ENCODE data around the gene RRP36.
"Not testable (repeated sequence)": the region's sequence is repeated elsewhere in the genome, so short reads cannot be mapped to it uniquely, and the experiment has no call there.

RRP36 gene

DNA sequence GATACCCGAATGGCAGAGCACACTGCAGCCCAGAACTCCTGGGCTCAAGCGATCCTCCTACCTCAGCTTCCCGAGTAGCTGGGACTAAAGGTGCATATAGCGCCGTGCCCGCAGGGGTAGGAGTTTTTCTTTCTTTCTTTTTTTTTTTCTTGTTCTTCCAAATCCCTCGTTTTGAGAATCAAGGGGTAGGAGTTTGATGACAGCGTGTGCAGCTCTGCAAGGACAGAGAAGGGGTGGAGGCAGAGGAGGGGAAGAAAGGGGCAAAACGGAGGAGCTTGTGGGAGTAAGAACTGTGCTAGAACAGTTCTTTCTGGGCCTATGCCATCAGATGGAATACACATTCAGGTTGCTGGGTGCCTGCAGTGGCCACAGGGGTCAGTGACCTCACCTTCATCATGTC is 15.3 kb downstream of the RRP36 start:
- H3K4me3 Mint-ChIP-seq: no peak overlapping the region
- intact Hi-C loops (cut with micrococcal nuclease): no loop called here
- H3K27ac Mint-ChIP-seq: no peak overlapping the region
- H3K27me3 Mint-ChIP-seq: no peaks in the 10 kb centered on the region
- no peaks in the 10 kb centered on the region for H3K9me3 Mint-ChIP-seq
- H3K4me1 Mint-ChIP-seq (ENCODE audit: low read depth): peaks cover 6% of the 10 kb centered on the region
- peaks cover 94% of the 10 kb centered on the region for H3K36me3 Mint-ChIP-seq (ENCODE audit: low read depth)

DNA sequence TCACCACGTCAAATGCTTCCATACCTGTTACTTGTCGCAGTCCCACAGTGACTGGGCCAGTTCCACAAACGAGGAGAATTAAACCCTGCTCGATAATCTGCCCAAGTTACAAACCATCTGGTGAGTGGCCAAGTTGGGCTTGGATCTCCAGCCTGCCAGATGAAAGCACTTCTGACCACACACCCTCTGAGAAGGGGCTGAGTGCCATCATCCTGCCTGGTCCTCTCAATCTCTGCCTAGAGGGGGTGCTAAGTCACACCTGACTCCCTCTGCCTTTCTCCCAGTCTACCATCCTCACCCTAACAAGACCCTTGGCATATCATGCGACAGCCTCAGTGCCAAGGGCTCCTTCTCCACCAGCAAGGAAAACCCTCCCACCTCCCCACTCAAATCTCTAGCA is 15.8 kb downstream of the RRP36 start:
- Mint-ChIP-seq H3K36me3 (ENCODE audit: low read depth) (peaks cover 94% of the 10 kb centered on the region), H3K4me3 (no peak overlapping the region), H3K27me3 (no peaks in the 10 kb centered on the region), H3K27ac (no peak overlapping the region), H3K4me1 (ENCODE audit: low read depth) (peaks cover 6% of the 10 kb centered on the region), H3K9me3 (no peaks in the 10 kb centered on the region)
- intact Hi-C loops (cut with micrococcal nuclease): no loop called here

DNA sequence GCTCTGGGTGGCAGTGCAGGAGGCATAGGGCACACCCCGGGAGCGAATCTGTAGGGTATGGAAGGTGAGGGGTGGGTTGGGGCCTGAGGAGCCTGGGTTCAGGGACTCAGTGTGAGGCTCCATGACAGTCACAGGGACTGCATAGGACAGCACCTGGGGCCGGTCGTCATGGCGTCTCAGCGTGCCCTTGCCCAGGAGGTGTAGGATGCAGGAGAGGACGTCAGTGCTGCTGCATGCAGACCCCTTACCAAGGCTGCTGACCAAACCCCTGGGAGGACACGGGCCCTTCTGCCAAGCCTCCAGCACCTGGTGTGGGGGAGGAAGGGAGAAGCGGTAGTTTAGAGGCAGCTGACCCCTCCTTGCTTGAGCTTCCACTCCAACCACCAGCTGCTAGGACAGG is 16.3 kb downstream of the RRP36 start:
- Mint-ChIP-seq H3K4me3 (no peak overlapping the region), H3K9me3 (no peaks in the 10 kb centered on the region), H3K27ac (no peak overlapping the region), H3K36me3 (ENCODE audit: low read depth) (peaks cover 94% of the 10 kb centered on the region), H3K27me3 (no peaks in the 10 kb centered on the region), H3K4me1 (ENCODE audit: low read depth) (peaks cover 6% of the 10 kb centered on the region)
- intact Hi-C loops (cut with micrococcal nuclease): no loop called here

DNA sequence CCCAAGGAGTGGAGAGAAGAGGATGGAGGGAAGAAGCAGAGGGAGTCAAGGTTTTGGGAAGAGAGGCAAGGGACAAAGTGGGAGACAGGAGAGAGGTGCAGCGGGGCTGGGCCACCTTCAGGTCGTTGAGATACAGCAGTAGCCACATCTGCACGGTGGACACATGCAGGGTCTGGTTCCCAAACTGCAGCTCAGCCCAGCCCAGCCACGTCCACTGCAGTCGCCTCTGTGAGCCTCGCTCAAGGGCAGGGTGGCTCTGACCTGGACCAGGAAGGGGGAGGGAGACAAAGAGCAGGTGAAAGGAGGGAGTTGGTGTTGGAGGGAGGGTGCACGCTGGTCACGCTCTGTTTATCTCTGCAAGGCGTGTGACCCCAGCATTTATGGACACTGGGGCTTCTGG is 17.3 kb downstream of the RRP36 start:
- Mint-ChIP-seq H3K9me3 (no peaks in the 10 kb centered on the region), H3K4me3 (no peak overlapping the region), H3K27me3 (no peaks in the 10 kb centered on the region), H3K36me3 (ENCODE audit: low read depth) (peaks cover 94% of the 10 kb centered on the region), H3K4me1 (ENCODE audit: low read depth) (no peaks in the 10 kb centered on the region), H3K27ac (no peak overlapping the region)
- intact Hi-C loops (cut with micrococcal nuclease): no loop called here

DNA sequence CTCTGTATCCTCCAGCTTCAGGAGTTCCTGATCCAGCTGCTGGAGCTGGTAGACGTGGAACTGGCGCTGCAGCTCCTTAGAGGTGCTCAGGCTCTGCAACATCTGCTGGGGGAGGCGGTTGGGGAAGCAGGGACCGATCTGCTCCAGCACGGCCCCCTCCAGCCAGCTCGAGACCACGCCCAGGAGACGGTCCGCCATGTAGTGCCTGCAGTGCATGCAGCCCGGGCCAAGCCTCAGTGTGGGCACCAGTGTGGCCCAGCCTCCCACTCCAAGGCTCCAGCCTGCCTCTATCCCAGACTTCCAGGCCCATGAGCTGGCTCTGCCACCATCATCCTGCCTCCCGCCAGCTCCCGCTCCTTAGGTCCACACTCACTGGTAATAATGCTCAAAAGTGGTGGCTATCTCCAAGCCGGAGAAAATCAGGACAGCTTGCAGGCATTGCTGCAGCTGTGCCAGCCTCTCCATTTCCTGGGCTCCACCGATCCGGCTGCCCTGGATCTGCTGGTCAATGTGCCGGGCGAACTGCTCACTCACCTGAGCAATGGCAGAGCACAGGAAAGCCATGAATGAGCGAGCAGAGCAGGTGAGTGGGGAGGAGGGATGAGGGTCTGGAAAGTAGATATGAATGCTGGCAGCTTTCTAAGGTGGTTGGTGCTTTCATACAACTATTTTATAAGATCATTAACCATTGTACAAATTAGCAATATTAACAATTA is 19.3 kb downstream of the RRP36 start:
- no peak overlapping the region for H3K4me3 Mint-ChIP-seq
- intact Hi-C loops (cut with micrococcal nuclease): no loop called here
- no peaks in the 10 kb centered on the region for H3K9me3 Mint-ChIP-seq
- no peaks in the 10 kb centered on the region for H3K27me3 Mint-ChIP-seq
- H3K36me3 Mint-ChIP-seq (ENCODE audit: low read depth): peaks cover 93% of the 10 kb centered on the region
- H3K27ac Mint-ChIP-seq: no peak overlapping the region
- no peaks in the 10 kb centered on the region for H3K4me1 Mint-ChIP-seq (ENCODE audit: low read depth)

DNA sequence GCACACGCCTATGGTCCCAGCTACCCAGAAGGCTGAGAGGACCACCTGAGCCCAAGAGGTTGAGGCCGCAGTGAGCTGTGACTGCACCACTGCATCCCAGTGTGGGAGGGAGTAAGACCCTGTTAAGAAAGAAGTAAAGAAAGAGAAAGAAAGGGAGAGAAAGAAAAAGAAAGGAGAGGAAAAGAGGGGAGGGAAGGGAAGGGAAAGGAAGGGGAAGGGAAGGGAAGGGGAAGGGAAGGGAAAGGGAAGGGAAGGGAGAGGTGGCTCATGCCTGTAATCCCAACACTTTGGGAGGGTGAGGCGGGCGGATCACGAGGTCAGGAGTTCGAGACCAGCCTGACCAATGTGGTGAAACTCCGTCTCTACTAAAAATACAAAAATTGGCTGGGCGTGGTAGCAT is 20.1 kb downstream of the RRP36 start:
- H3K9me3 Mint-ChIP-seq; H3K27ac Mint-ChIP-seq; H3K27me3 Mint-ChIP-seq; H3K4me3 Mint-ChIP-seq; intact Hi-C loops (cut with micrococcal nuclease); H3K4me1 Mint-ChIP-seq (ENCODE audit: low read depth): not testable (repeated sequence)
- peaks cover 95% of the 10 kb centered on the region for H3K36me3 Mint-ChIP-seq (ENCODE audit: low read depth)

DNA sequence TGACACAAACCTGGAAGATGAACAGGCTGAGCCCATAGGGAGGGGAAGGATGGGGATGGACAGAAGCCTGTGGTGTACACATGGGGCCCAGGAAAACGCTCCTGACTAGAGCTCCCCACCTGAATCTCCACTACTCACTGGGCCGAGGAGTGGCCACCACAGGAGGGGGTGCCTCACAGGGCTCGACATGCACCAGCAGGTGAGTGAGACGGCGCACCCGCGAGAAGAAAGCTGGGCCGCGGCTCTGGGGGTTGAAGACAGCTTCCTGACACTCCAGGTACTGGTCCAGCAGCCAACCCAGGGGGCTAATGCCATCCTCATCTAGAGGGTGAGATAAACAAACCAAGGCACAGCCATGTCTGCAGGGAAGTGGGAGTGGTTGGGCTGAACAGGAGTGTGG is 21.9 kb downstream of the RRP36 start:
- peaks cover 93% of the 10 kb centered on the region for H3K36me3 Mint-ChIP-seq (ENCODE audit: low read depth)
- no peaks in the 10 kb centered on the region for H3K9me3 Mint-ChIP-seq
- no peaks in the 10 kb centered on the region for H3K27me3 Mint-ChIP-seq
- intact Hi-C loops (cut with micrococcal nuclease): no loop called here
- no peaks in the 10 kb centered on the region for H3K4me1 Mint-ChIP-seq (ENCODE audit: low read depth)
- H3K4me3 Mint-ChIP-seq: no peak overlapping the region
- no peak overlapping the region for H3K27ac Mint-ChIP-seq

DNA sequence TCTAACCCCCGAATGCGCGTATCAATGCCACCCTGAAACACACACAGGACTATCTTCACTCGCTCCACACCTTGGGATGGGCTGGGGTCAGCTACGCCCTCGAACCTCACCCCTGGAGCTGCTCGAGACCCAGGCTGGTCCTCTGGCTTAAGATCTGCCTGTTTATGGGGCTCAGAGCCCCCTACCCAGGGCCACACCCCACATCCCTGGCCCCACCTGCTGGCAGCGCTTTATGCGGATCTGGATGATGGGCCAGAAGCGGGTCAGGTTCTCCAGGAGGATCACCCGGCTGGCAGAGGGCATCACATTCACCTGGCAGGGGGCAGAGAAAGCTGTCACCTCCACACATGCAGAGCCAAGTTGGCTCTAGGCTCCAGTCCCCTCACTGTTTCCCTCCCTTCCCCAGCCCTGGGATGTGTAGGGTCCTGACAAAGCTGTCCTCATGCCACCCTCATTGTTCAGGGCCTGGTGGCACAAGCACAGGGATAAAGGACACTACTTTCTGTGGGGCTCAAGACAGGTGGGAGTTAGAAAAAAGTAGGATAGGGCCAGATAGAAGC is 24.0 kb downstream of the RRP36 start:
- peaks cover 92% of the 10 kb centered on the region for H3K36me3 Mint-ChIP-seq (ENCODE audit: low read depth)

DNA sequence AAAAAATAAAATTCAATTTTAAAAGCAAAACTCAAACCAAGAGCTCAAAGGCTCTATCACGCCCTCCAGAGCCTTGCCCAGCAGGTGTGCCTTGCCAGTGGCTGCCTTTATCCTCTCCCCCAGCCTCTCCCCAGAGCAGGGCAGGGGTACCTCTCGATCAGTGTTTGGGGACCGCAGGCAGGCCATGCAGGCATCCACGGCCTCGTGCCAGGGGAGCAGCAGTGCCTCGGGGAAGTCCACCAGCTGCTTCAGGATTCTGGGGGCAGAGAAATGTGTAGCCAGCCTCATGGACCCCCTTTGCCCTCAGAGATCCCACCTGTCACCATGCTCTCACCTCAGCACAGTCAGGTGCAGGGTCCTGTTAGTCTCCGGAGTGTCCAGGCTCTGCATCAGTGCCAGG is 26.6 kb downstream of the RRP36 start:
- no peaks in the 10 kb centered on the region for H3K9me3 Mint-ChIP-seq
- H3K27me3 Mint-ChIP-seq: no peaks in the 10 kb centered on the region
- peaks cover 24% of the 10 kb centered on the region for H3K4me1 Mint-ChIP-seq (ENCODE audit: low read depth)
- no peak overlapping the region for H3K27ac Mint-ChIP-seq
- H3K36me3 Mint-ChIP-seq (ENCODE audit: low read depth): peaks cover 81% of the 10 kb centered on the region
- intact Hi-C loops (cut with micrococcal nuclease): no loop called here
- H3K4me3 Mint-ChIP-seq: no peak overlapping the region

More for the DNA sequence above, 24.0 kb downstream of the RRP36 start:
- no peak overlapping the region for H3K27ac Mint-ChIP-seq
- H3K4me3 Mint-ChIP-seq: no peak overlapping the region
- H3K9me3 Mint-ChIP-seq: no peaks in the 10 kb centered on the region
- no peaks in the 10 kb centered on the region for H3K27me3 Mint-ChIP-seq
- intact Hi-C loops (cut with micrococcal nuclease): no loop called here
- H3K4me1 Mint-ChIP-seq (ENCODE audit: low read depth): peaks cover 1% of the 10 kb centered on the region

DNA sequence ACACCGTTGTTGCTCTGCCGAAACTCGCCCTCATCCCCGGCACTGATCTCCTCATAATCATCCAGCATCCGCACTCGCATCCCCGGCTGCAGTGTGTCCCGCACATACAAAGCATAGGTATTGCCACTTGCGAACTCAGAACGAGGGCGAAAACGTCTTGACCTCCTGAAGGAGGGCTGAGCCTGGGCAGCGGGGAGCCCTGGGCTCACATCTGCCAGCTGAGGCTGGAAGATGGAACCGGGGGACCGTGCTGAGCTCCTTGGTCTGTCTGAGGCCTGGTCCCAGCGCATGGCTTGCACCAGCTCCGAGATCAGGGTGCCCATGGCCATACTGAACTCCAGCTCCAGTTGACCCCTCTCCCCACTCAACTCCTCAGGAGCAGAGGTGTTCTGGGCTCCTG is 29.6 kb downstream of the RRP36 start:
- Mint-ChIP-seq H3K27ac (peak overlapping the region; percentile 5), H3K9me3 (no peaks in the 10 kb centered on the region), H3K36me3 (ENCODE audit: low read depth) (peaks cover 75% of the 10 kb centered on the region), H3K4me3 (no peak overlapping the region), H3K4me1 (ENCODE audit: low read depth) (peaks cover 37% of the 10 kb centered on the region), H3K27me3 (no peaks in the 10 kb centered on the region)
- intact Hi-C loops (cut with micrococcal nuclease): loop anchor here (10.0 kb wide), 1 partner anchor 66 kb away; the partner anchor contains the start of gene PPP2R5D

DNA sequence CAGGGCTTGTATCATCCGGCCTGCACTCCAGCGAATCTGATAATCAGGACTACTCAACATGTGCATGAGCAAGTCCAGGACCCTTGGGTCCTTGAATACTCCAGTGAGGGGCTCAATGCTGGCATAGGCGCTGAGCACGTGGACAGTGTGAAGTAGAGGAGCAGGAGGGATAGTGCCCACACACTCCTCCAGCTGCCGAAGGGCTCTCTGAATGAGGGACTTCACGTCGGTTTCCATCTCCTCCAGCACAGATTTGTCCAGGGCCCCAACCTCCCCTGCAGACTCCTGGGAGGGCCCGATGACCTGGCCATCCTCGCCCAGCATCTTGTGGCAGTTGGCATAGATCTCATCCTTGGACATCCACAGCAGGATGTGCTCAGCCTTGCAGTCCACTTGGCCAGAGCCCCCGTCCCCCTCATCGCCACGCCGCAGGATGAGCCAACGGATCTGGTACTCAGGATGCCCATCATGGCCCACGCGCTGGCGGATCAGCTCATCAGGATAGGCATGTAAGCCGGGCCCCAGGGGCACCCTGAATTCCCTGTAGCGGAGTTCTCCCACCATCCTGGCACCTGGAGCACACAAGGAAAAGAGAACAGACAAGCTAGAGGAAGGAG is 30.9 kb downstream of the RRP36 start:
- Mint-ChIP-seq H3K4me3 (peak overlapping the region; percentile 94), H3K27me3 (no peaks in the 10 kb centered on the region), H3K36me3 (ENCODE audit: low read depth) (peaks cover 75% of the 10 kb centered on the region), H3K27ac (peak overlapping the region; percentile 95), H3K4me1 (ENCODE audit: low read depth) (peaks cover 37% of the 10 kb centered on the region), H3K9me3 (no peaks in the 10 kb centered on the region)
- intact Hi-C loops (cut with micrococcal nuclease): loop anchor here (10.0 kb wide), 1 partner anchor 68 kb away; the partner anchor contains the start of gene PPP2R5D

DNA sequence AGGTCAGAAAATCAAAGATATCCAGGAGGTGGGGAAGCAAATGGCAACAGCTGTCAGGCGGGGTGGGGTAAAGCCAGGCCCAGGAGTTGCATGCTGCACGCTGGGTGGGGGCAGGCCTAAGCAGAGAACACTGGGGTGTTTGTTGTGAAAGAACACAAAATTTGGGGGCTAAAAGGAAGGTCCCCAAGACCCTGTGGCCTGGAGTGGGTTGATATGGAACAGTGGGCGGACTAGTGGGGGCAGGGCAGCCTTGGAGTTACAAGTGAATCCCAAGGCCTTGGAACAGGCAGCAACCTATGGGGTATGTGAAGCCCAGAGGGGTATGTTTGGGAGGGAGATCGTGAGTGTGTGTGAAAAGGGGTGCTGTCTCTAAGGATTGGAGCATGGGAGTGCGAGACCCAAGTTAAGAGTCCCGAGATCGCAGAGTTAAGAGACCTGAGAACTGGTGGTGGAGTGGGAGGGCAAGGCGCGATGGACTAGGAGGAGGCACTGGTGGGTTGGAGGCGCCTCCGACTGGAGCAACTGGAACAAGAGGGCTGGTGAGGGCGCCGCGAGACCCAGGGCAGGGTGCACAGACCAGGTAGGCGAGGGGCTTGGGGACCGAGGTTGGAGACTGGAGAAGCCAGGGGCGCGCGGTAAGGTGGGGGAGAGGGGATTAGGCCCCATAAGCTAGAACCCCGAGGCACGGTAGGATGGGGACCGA is 31.6 kb downstream of the RRP36 start:
- Mint-ChIP-seq H3K4me1 (ENCODE audit: low read depth) (peaks cover 39% of the 10 kb centered on the region), H3K36me3 (ENCODE audit: low read depth) (peaks cover 76% of the 10 kb centered on the region), H3K27ac (peak overlapping the region; percentile 95), H3K4me3 (peak overlapping the region; percentile 94), H3K9me3 (no peaks in the 10 kb centered on the region), H3K27me3 (no peaks in the 10 kb centered on the region)
- intact Hi-C loops (cut with micrococcal nuclease): loop anchor here (10.0 kb wide), 1 partner anchor 68 kb away; the partner anchor contains the start of gene PPP2R5D

DNA sequence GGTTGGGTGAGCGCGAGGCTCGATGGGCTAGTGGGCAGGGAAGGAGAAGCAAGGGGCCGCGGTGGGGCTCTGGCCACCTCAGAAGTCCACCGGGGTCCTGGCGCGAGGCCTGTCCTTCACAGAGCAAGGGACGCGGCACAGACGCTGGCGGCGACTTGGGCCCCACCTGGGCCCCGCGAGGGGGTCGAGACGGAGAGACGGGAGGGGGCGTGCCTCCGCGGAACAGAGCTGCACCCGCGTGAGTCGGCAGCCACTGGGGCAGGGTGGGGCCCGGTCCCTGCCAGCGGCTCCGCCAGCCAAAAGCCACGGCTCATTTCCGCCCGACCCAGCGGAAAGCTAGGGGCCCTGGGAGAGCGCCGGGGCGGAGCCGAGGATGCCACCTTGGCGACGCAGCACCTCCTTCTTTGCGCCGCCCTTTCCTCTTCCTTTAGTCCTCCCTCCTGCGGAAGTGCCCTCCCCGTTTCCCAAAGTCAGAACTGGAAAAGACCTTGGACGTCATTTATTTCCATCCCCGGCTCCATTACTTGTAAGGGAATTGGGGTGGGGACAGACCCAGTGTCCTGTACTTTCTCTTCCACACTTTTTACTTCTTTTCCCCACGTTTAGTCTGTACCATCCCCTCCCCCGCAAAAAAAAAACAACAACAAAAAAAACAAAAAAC is 32.3 kb downstream of the RRP36 start, which contains the start of gene CUL7:
TSS of gene CUL7 (minus strand) at position 307 of the 661 bp plus-strand sequence. CDS start 1,063 bp downstream, outside the sequence.
- intact Hi-C loops (cut with micrococcal nuclease): loop anchor here (10.0 kb wide), 1 partner anchor 69 kb away; the partner anchor contains the start of gene PPP2R5D
- H3K4me3 Mint-ChIP-seq: peak within 1 kb of the TSS; percentile 94
- H3K27ac Mint-ChIP-seq: peak within 1 kb of the TSS; percentile 95
- H3K27me3 Mint-ChIP-seq: no peaks in the 10 kb centered on the region
- peaks cover 46% of the 10 kb centered on the region for H3K4me1 Mint-ChIP-seq (ENCODE audit: low read depth)
- H3K9me3 Mint-ChIP-seq: no peaks in the 10 kb centered on the region
- H3K36me3 Mint-ChIP-seq (ENCODE audit: low read depth): peaks cover 74% of the 10 kb centered on the region
